SK-N-SH treated with all-trans-retinoic acid at 6 μM for 48 hours (cell line): Measurements from ENCODE around the gene PALD1.
"Not testable (repeated sequence)": the region's sequence is repeated elsewhere in the genome, so short reads cannot be mapped to it uniquely, and the experiment has no call there.

Experiments
- ATAC-seq: fragments of 200-7000 bp; cut with Tn5 transposase; 3 replicates; pipeline ENCODE4 v1.9.1; 2020; ENCODE audit warnings: mild to moderate bottlenecking, moderate library complexity
- ARNTL ChIP-seq: fragments of 450-650 bp; formaldehyde crosslinking; IDR thresholded peaks from 2 replicates; pipeline ENCODE4 v1.5.0; 2020; ENCODE audit warnings: low read depth, mild to moderate bottlenecking, moderate library complexity, borderline replicate concordance
- BACH2 ChIP-seq: fragments of 250-450 bp; sonication (Bioruptor Pico); IDR thresholded peaks from 2 replicates; pipeline ENCODE4 v1.9.0; 2021; ENCODE audit warnings: mild to moderate bottlenecking, borderline replicate concordance
- CREB5 ChIP-seq: fragments of 250-450 bp; sonication (Bioruptor Pico); IDR thresholded peaks from 2 replicates; pipeline ENCODE4 v1.5.1; 2020; ENCODE audit warnings: low read depth, mild to moderate bottlenecking, moderate library complexity
- CSDC2 ChIP-seq: fragments of 250-450 bp; sonication (Bioruptor Pico); IDR thresholded peaks from 2 replicates; pipeline ENCODE4 v1.5.0; 2020; ENCODE audit warnings: mild to moderate bottlenecking, moderate library complexity
- GLIS3 ChIP-seq: fragments of 250-450 bp; sonication (Bioruptor Pico); IDR thresholded peaks from 2 replicates; pipeline ENCODE4 v1.5.0; 2020; ENCODE audit warnings: mild to moderate bottlenecking, moderate library complexity
- ISL1 ChIP-seq: fragments of 250-450 bp; sonication (Bioruptor Pico); IDR thresholded peaks from 2 replicates; pipeline ENCODE4 v2.1.2; 2022; ENCODE audit warnings: mild to moderate bottlenecking, moderate library complexity
- OSR1 ChIP-seq: fragments of 250-450 bp; sonication (Bioruptor Pico); IDR thresholded peaks from 2 replicates; pipeline ENCODE4 v1.8.0; 2022; ENCODE audit warnings: moderate library complexity, mild to moderate bottlenecking, inconsistent platforms
- POU6F1 ChIP-seq: fragments of 250-450 bp; sonication (Bioruptor Pico); IDR thresholded peaks from 2 replicates; pipeline ENCODE4 v1.8.0; 2021; ENCODE audit warnings: low read depth, mild to moderate bottlenecking, moderate library complexity, borderline replicate concordance
- PPARA ChIP-seq: fragments of 250-450 bp; sonication (Bioruptor Pico); IDR thresholded peaks from 2 replicates; pipeline ENCODE4 v1.5.0; 2020; ENCODE audit warnings: mild to moderate bottlenecking, borderline replicate concordance
- RARB ChIP-seq: fragments of 250-450 bp; sonication (Bioruptor Pico); IDR thresholded peaks from 2 replicates; pipeline ENCODE4 v1.8.0; 2021; ENCODE audit warnings: mild to moderate bottlenecking, moderate library complexity
- SNAI2 ChIP-seq: fragments of 250-450 bp; sonication (Bioruptor Pico); IDR thresholded peaks from 2 replicates; pipeline ENCODE4 v1.5.0; 2020; ENCODE audit warnings: mild to moderate bottlenecking, moderate library complexity
- TCF4 ChIP-seq: fragments of 250-450 bp; sonication (Bioruptor Pico); IDR thresholded peaks from 2 replicates; pipeline ENCODE4 v1.8.0; 2021; ENCODE audit warnings: mild to moderate bottlenecking, moderate library complexity, borderline replicate concordance
- TOX ChIP-seq: fragments of 250-450 bp; sonication (Bioruptor Pico); IDR thresholded peaks from 2 replicates; pipeline ENCODE4 v1.8.0; 2021; ENCODE audit warnings: mild to moderate bottlenecking, moderate library complexity, borderline replicate concordance
- ZFP30 ChIP-seq: fragments of 450-650 bp; formaldehyde crosslinking; IDR thresholded peaks from 2 replicates; pipeline ENCODE4 v1.5.0; 2022; ENCODE audit warnings: mild to moderate bottlenecking, moderate library complexity
- ZNF565 ChIP-seq: fragments of 450-650 bp; formaldehyde crosslinking; conservative IDR thresholded peaks from 2 replicates; pipeline ENCODE4 v1.5.0; 2020; ENCODE audit warnings: low read depth, mild to moderate bottlenecking, moderate library complexity
- ZNF70 ChIP-seq: fragments of 450-650 bp; formaldehyde crosslinking; IDR thresholded peaks from 2 replicates; pipeline ENCODE4 v1.5.0; 2020; ENCODE audit warnings: mild to moderate bottlenecking, moderate library complexity
- ZNF8 ChIP-seq: fragments of 450-650 bp; formaldehyde crosslinking; IDR thresholded peaks from 2 replicates; pipeline ENCODE4 v1.5.0; 2020; ENCODE audit warnings: mild to moderate bottlenecking, moderate library complexity
- TF ChIP-seq, protein P1 (sequence below): fragments of 250-450 bp; sonication (Bioruptor Pico); IDR thresholded peaks from 2 replicates; pipeline ENCODE4 v1.5.0; 2020; ENCODE audit warnings: mild to moderate bottlenecking, moderate library complexity

Gene PALD1

DNA sequence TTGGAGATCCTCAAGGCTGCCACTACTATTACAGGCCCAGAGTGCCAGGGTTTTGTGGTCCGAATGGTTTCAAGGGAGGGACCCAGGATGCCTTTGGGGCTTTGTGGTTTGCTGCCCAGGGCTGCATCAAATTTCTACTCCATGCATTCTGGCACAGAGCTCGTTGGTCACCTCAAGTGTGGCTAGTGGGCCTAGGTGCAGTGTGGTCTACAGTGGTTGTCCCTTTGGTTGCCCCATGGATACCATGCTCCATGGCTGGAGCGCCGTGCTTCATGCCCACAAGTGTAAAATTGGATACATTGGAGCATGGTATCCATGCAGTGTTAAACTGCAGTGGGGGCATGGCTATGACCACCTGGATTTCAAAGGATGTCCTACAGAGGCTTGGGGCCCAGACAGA is 129.4 kb downstream of the PALD1 start (continued):
- TF ChIP-seq POU6F1 = no peak

- no peak for TF ChIP-seq ISL1 (CRISPR knock-in tag)
- no peak for TF ChIP-seq POU6F1
- TF ChIP-seq GLIS3 (CRISPR knock-in tag) = no peak
- TF ChIP-seq ZNF70 (CRISPR knock-in tag) = no peak
- no peak for TF ChIP-seq PPARA
- no peak for ATAC-seq
These were observed 135.4 kb downstream of the PALD1 start for GRCh38 chr10:70613941-70614340.

DNA sequence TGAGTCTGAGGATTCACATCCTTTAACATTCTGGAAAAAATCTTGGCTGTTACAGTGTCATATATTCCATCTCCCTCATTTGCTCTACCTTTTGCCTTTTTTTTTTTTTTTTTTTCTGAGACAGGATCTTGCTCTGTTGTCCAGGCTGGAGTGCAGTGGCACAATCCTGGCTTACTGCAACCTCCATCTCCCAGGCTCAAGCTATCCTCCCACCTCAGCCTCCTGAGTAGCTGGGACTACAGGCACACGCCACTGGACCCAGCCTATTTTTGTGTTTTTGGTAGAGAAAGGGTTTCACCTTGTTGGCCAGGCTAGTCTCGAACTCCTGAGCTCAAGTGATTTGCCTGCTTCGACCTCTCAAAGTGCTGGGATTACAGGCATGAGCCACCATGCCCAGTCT is 135.8 kb downstream of the PALD1 start:
- ATAC-seq = not testable (repeated sequence)

DNA sequence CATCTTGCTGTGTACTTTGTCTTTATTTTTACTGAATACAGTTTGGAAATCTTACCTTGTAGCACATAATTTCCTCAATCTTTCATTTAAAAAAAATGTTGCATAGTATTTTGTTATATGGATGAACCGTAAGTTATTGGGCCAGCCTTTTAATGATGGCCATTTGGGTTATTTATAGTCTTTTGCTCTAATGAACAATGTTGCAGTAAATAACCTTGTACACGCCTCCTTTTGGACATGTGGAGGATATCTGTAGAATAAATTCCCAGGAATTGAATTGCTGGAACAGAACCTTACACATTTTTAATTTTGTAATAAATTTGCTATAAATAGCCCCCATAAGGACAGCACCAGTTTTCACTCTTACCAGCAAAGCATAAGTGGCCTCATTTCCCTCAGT is 136.6 kb downstream of the PALD1 start:
- TF ChIP-seq GLIS3 (CRISPR knock-in tag) (no peak), ZNF8 (CRISPR knock-in tag) (no peak), PPARA (no peak), ZFP30 (CRISPR knock-in tag) (no peak), TOX (CRISPR knock-in tag) (no peak), CREB5 (CRISPR knock-in tag) (no peak), ARNTL (CRISPR knock-in tag) (no peak), ISL1 (CRISPR knock-in tag) (no peak)
- TF ChIP-seq, protein P1, sequence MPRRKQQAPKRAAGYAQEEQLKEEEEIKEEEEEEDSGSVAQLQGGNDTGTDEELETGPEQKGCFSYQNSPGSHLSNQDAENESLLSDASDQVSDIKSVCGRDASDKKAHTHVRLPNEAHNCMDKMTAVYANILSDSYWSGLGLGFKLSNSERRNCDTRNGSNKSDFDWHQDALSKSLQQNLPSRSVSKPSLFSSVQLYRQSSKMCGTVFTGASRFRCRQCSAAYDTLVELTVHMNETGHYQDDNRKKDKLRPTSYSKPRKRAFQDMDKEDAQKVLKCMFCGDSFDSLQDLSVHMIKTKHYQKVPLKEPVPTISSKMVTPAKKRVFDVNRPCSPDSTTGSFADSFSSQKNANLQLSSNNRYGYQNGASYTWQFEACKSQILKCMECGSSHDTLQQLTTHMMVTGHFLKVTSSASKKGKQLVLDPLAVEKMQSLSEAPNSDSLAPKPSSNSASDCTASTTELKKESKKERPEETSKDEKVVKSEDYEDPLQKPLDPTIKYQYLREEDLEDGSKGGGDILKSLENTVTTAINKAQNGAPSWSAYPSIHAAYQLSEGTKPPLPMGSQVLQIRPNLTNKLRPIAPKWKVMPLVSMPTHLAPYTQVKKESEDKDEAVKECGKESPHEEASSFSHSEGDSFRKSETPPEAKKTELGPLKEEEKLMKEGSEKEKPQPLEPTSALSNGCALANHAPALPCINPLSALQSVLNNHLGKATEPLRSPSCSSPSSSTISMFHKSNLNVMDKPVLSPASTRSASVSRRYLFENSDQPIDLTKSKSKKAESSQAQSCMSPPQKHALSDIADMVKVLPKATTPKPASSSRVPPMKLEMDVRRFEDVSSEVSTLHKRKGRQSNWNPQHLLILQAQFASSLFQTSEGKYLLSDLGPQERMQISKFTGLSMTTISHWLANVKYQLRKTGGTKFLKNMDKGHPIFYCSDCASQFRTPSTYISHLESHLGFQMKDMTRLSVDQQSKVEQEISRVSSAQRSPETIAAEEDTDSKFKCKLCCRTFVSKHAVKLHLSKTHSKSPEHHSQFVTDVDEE (CRISPR knock-in tag) = no peak
- TF ChIP-seq, all 23 proteins: peak for 0
- ATAC-seq = no peak

DNA sequence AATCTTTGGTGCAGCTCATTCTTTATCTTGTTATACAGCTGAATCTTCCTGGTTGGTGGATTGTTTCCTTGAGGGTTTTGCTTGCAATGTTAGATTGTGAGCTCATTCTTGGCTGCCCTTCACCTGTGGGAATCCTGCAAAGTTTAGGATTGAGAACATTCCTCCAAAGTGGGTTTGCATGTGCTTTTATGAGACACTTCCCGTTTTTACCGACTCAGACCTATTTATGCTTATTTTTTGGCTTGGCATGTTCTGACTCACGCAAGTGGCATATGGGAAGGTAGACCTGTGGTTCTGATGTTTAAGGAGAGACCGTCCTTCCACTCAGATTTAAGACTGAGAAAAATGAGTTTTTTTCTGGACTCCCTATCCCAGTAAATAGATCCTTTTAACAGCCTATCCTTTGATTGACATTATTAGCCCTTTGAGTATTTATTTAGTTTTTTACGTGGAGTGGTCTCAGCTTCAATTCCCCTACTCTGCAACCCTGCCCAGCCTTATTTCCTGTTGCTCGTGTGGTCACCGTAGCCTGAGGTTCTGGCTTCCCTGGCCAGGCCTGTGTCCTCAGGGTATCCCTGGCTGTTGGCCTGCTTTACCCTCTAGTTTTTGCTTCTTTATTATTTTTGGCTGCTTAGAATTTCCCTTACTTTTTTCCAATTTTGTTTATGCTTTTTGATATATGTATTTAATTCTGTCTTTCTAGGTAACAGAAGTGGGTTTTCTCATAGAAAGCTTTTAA is 137.4 kb downstream of the PALD1 start:
- TF ChIP-seq RARB (CRISPR knock-in tag) (no peak), SNAI2 (CRISPR knock-in tag) (no peak), ZNF565 (CRISPR knock-in tag) (no peak), ZNF70 (CRISPR knock-in tag) (no peak), TCF4 (no peak), ZFP30 (CRISPR knock-in tag) (no peak), OSR1 (no peak), GLIS3 (CRISPR knock-in tag) (no peak)
- no peak for ATAC-seq

- ATAC-seq = no peak
- TF ChIP-seq ZFP30 (CRISPR knock-in tag) (no peak), BACH2 (CRISPR knock-in tag) (no peak), CREB5 (CRISPR knock-in tag) (no peak), PPARA (no peak), TOX (CRISPR knock-in tag) (no peak), ARNTL (CRISPR knock-in tag) (no peak), RARB (CRISPR knock-in tag) (no peak), CSDC2 (CRISPR knock-in tag) (no peak), SNAI2 (CRISPR knock-in tag) (no peak), OSR1 (no peak)
- TF ChIP-seq, protein P1 (CRISPR knock-in tag) = no peak
These were observed 138.2 kb downstream of the PALD1 start for GRCh38 chr10:70616761-70617160.
